GM21423 (cell line): Measurements from ENCODE around the gene SDK1.

ENCODE experiments used
- ATAC-seq: cut with Tn5 transposase; IDR thresholded peaks from one replicate; pipeline ENCODE4 v1.9.1; 2021; ENCODE audit warnings: mild to moderate bottlenecking, moderate library complexity; ENCODE audit not compliant: unreplicated experiment

The SDK1 gene

GRCh38 chr7:3767917-3768777 lies 467.1 kb downstream of the SDK1 start:
- ATAC-seq: no peak

- ATAC-seq: no peak
Observed at GRCh38 chr7:3771906-3772305, 470.9 kb downstream of the SDK1 start.

GRCh38 chr7:3778345-3778744 lies 477.3 kb downstream of the SDK1 start:
- no peak for ATAC-seq

- no peak for ATAC-seq
Observed at GRCh38 chr7:3780016-3780415, 479.0 kb downstream of the SDK1 start.

- no peak for ATAC-seq
Observed at GRCh38 chr7:3780525-3780924, 479.5 kb downstream of the SDK1 start.

GRCh38 chr7:3781607-3782006 lies 480.6 kb downstream of the SDK1 start:
- no peak for ATAC-seq

GRCh38 chr7:3787717-3788264 lies 486.7 kb downstream of the SDK1 start:
- ATAC-seq: no peak

GRCh38 chr7:3790803-3791202 lies 489.8 kb downstream of the SDK1 start:
- no peak for ATAC-seq

GRCh38 chr7:3791327-3791726 lies 490.3 kb downstream of the SDK1 start:
- no peak for ATAC-seq

- ATAC-seq: no peak
Observed at GRCh38 chr7:3795141-3795540, 494.1 kb downstream of the SDK1 start.

GRCh38 chr7:3795781-3796180 lies 494.7 kb downstream of the SDK1 start:
- no peak for ATAC-seq

GRCh38 chr7:3805151-3805550 lies 504.1 kb downstream of the SDK1 start:
- no peak for ATAC-seq

- no peak for ATAC-seq
Observed at GRCh38 chr7:3806516-3806915, 505.5 kb downstream of the SDK1 start.

- no peak for ATAC-seq
Observed at GRCh38 chr7:3807824-3808223, 506.8 kb downstream of the SDK1 start.

- no peak for ATAC-seq
Observed at GRCh38 chr7:3821488-3821887, 520.4 kb downstream of the SDK1 start.

- no peak for ATAC-seq
Observed at GRCh38 chr7:3825491-3825890, 524.4 kb downstream of the SDK1 start.

- ATAC-seq: no peak
Observed at GRCh38 chr7:3832199-3832598, 531.1 kb downstream of the SDK1 start.

GRCh38 chr7:3835109-3835508 lies 534.1 kb downstream of the SDK1 start:
- ATAC-seq: no peak

- ATAC-seq: no peak
Observed at GRCh38 chr7:3836855-3837254, 535.8 kb downstream of the SDK1 start.

- ATAC-seq: no peak
Observed at GRCh38 chr7:3844540-3845151, 543.6 kb downstream of the SDK1 start.

GRCh38 chr7:3846738-3847137 lies 545.7 kb downstream of the SDK1 start:
- no peak for ATAC-seq

- ATAC-seq: no peak
Observed at GRCh38 chr7:3847336-3847735, 546.3 kb downstream of the SDK1 start.
